Thyroid gland (tissue), 4 donors: ENCODE measurements around the gene ANKRD12. TPM values are rescaled to one million over a fixed set of nuclear protein-coding genes. Genes with fewer than 3 reads are reported as not detected.

ENCODE experiments used
- DNase-seq, 2 donors: peaks; one replicate each; pipeline ENCODE4 v3.0.0-alpha.2; 2019
- H3K27ac ChIP-seq, 3 donors: fragments of 200-600 bp; sonication (generic); 1 replicate in 2 of 3; 2 replicates in 1 of 3; pipeline ENCODE4 v1.5.1; 2016 to 2019; ENCODE audit warnings: mild to moderate bottlenecking in 1 of 3, moderate library complexity in 1 of 3
- H3K27me3 ChIP-seq: fragments of 200-600 bp; sonication (generic); one replicate; pipeline ENCODE4 v1.5.1; 2019
- H3K36me3 ChIP-seq, 2 donors: fragments of 200-600 bp; sonication (generic); one replicate each; pipeline ENCODE4 v1.5.1; 2016 to 2019
- H3K4me1 ChIP-seq, 2 donors: fragments of 200-600 bp; sonication (generic); one replicate each; pipeline ENCODE4 v1.5.1; 2017 to 2019
- H3K4me3 ChIP-seq, 3 donors: fragments of 200-600 bp; sonication (generic); replicated peaks in 1 of 3; 1 replicate in 2 of 3; 2 replicates in 1 of 3; pipeline ENCODE4 v1.5.1; 2016; ENCODE audit warnings: mild to moderate bottlenecking in 1 of 3
- H3K9me3 ChIP-seq: fragments of 200-600 bp; sonication (generic); one replicate; pipeline ENCODE4 v1.5.1; 2017
- CTCF ChIP-seq, 6 experiments: fragments of 200-600 bp in 3 of 6; fragments of 450-650 bp in 3 of 6; sonication (generic) in 3 of 6; IDR thresholded peaks; one replicate each; pipeline ENCODE4 v1.5.1; 2016 to 2019; ENCODE audit warnings: antibody characterized with exemption in 6 of 6, mild to moderate bottlenecking in 2 of 6, inconsistent platforms in 1 of 6, moderate library complexity in 1 of 6
- POLR2A ChIP-seq, 2 donors: fragments of 450-650 bp; IDR thresholded peaks; one replicate each; pipeline ENCODE4 v1.6.1; 2017; ENCODE audit warnings: antibody characterized with exemption in 2 of 2, mild to moderate bottlenecking in 2 of 2, moderate library complexity in 1 of 2
- WGBS, 2 donors: methylation state at CpG; one replicate each; pipeline ENCODE4 v1.1.5; 2017; 5-methylcytosine and 5-hydroxymethylcytosine counted together
- intact Hi-C: fragments of 100-400 bp; cut with DNase I; formaldehyde crosslinking; loops from one replicate; pipeline ENCODE4 v1.15.1; 2023
- total RNA-seq, 4 donors: library from RNA; depleted of rRNA; stranded (reverse); fragments of >200 nt; gene quantifications; one replicate each; pipeline ENCODE4 v1.2.3, GENCODE V29; 2016

Gene ANKRD12
- total RNA-seq, 4 donors from 2014 or later: 74.6 to 155 (median 109) TPM

DNA sequence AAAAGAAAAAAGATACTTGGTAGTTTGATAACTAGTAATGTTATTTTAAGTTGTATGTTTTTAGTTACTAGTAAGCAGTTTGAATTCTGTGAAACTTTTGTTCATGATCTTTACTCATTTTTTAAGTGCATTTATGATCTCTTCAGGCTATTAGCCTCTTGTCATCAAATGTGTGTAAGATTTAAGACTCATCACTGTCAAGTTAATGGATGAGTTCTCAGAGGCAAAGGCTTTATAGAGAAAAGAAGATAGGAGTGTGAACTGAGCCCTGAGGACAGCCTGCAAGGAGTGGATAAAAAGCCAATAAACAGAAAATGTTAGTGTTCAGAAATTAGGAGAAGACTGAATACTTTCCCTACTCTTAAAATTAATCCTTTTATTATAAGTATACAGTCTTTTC is 20.6 kb upstream of the ANKRD12 start:
- H3K36me3 ChIP-seq: no peaks in the 10 kb centered on the region
- TF ChIP-seq POLR2A (IDR thresholded peaks at IDR 0.05): no peak
- no peak for TF ChIP-seq CTCF (IDR thresholded peaks at IDR 0.05)
- peaks cover 50 to 52% of the 10 kb centered on the region in 2 donors for H3K4me1 ChIP-seq
- H3K9me3 ChIP-seq: no peaks in the 10 kb centered on the region
- intact Hi-C loops: no loop called here
- no peak overlapping the region for H3K27ac ChIP-seq
- no peaks in the 10 kb centered on the region for H3K27me3 ChIP-seq
- no peak for DNase-seq
- no peak overlapping the region for H3K4me3 ChIP-seq

DNA sequence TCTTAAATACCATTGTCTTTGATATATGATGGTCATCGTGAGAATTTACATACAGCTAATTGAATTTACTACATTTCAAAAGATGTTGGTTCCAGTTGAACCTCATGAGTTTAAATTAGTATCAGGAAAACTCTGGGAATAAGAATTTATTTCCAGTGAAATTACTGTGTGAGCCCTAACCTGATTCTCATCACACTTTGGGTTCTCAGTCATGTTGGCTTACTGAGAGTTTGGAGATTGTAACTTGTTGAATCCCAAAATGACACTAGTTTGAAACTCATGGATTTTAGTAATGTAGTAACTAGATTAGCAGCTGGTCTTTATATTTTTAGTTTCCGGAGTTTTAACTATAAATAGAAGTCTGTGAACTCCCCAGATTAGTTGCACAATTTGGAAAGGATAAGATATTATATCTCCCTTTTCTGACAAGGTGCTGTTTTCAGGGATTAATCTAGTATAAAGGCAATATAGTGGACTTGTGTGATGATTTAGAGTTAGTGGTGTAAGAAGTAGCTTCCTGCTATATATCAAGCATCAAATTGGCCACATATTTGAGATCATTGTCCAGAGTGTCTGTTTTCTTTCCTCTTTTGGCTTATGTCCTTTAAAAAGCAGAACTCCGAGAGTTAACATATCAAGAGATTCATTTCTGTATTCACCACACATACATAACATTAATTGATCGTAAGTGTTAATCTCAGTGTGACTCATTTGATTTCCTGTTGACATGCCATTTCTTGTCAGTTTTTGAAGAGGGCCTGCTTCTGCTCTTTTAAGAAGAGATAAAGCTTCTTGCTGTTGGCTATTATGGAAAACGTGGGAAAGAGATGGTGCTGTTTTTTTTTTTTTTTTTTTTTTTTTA is 18.4 kb upstream of the ANKRD12 start:
- no peaks in the 10 kb centered on the region for H3K36me3 ChIP-seq
- TF ChIP-seq CTCF (IDR thresholded peaks at IDR 0.05) (no peak), POLR2A (IDR thresholded peaks at IDR 0.05) (no peak)
- DNase-seq: no peak
- WGBS, 2 donors: 65 to 69% methylated on average over 5 of the region's 5 CpGs
- H3K27ac ChIP-seq: peak overlapping the region; percentile 55 to 84 (median 81)
- H3K27me3 ChIP-seq: no peaks in the 10 kb centered on the region
- no peaks in the 10 kb centered on the region for H3K9me3 ChIP-seq
- peaks cover 39 to 43% of the 10 kb centered on the region in 2 donors for H3K4me1 ChIP-seq
- intact Hi-C loops: no loop called here
- H3K4me3 ChIP-seq: no peak overlapping the region

DNA sequence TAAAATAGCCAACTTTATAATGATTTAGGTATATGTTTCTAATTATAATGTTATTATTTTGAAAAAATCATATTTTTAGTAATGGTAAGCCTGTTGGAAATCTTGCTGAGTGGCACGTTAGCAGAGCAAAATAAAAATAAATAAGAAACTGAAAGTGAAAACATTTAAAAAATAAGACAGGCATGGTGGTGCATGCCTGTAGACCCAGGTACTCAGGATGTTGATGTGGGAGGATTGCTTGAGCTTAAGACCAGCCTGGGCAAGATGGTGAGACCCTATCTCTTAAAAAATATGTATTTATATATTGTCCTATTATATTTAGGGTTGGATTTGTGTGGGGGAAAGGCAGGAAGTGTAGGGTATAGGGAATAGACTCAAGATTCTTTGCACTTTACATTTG is 15.8 kb upstream of the ANKRD12 start:
- no peak overlapping the region for H3K27ac ChIP-seq
- DNase-seq: no peak
- 43 to 57% methylated on average over 1 of the region's 1 CpG for WGBS, 2 donors
- no peak for TF ChIP-seq CTCF (IDR thresholded peaks at IDR 0.05)
- no peak for TF ChIP-seq POLR2A (IDR thresholded peaks at IDR 0.05)
- peaks cover 22 to 26% of the 10 kb centered on the region in 2 donors for H3K4me1 ChIP-seq
- no peaks in the 10 kb centered on the region for H3K9me3 ChIP-seq
- intact Hi-C loops: no loop called here
- peaks cover 0 to 4% of the 10 kb centered on the region in 2 donors for H3K36me3 ChIP-seq
- H3K27me3 ChIP-seq: no peaks in the 10 kb centered on the region
- no peak overlapping the region for H3K4me3 ChIP-seq

GRCh38 chr18:9123520-9123919 is 13.1 kb upstream of the ANKRD12 start:
- WGBS, 2 donors: 98 to 100% methylated on average over 2 of the region's 2 CpGs

More at GRCh38 chr18:9123520-9123919, 13.1 kb upstream of the ANKRD12 start:
- Histone ChIP-seq H3K27ac (no peak overlapping the region), H3K36me3 (peaks cover 13% of the 10 kb centered on the region in 2 donors), H3K4me1 (peaks cover 0 to 15% of the 10 kb centered on the region in 2 donors), H3K27me3 (no peaks in the 10 kb centered on the region), H3K4me3 (no peak overlapping the region), H3K9me3 (no peaks in the 10 kb centered on the region)
- TF ChIP-seq CTCF (IDR thresholded peaks at IDR 0.05): no peak
- TF ChIP-seq POLR2A (IDR thresholded peaks at IDR 0.05): no peak
- DNase-seq: no peak
- intact Hi-C loops: no loop called here
